ENCODE data around the gene VIPR2. TPM values are rescaled to one million over a fixed set of nuclear protein-coding genes. Genes with fewer than 3 reads are reported as not detected.
A peak's percentile ranks its signal among the peaks of the same experiment; 100 is the strongest.
"Not testable (repeated sequence)": the region's sequence is repeated elsewhere in the genome, so short reads cannot be mapped to it uniquely, and the experiment has no call there.

VIPR2 gene
- total RNA-seq, 4 donors from 2014 or later: 0.53 to 2.5 (median 1.8) TPM

DNA sequence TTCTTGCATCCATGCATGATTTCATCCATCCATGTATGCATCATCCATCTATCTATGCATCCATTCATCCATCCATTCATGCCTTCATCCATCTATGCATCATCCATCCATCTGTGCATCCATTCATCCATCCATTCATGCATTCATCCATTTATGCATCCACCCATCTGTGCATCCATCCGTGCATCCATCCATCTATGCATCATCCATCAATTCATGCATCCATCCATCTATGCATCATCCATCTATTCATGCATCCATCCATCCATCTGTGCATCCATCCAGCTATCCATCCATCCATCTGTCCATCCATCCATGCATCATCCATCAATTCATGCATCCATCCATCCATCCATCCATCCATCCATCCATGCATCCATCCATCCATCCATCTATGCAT lies 157.0 kb downstream of the VIPR2 start:
- TF ChIP-seq, protein P1, sequence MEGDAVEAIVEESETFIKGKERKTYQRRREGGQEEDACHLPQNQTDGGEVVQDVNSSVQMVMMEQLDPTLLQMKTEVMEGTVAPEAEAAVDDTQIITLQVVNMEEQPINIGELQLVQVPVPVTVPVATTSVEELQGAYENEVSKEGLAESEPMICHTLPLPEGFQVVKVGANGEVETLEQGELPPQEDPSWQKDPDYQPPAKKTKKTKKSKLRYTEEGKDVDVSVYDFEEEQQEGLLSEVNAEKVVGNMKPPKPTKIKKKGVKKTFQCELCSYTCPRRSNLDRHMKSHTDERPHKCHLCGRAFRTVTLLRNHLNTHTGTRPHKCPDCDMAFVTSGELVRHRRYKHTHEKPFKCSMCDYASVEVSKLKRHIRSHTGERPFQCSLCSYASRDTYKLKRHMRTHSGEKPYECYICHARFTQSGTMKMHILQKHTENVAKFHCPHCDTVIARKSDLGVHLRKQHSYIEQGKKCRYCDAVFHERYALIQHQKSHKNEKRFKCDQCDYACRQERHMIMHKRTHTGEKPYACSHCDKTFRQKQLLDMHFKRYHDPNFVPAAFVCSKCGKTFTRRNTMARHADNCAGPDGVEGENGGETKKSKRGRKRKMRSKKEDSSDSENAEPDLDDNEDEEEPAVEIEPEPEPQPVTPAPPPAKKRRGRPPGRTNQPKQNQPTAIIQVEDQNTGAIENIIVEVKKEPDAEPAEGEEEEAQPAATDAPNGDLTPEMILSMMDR (IDR thresholded peaks at IDR 0.05): no peak
- TF ChIP-seq POLR2A (IDR thresholded peaks at IDR 0.05): no peak
- H3K4me1 ChIP-seq: no peaks in the 10 kb centered on the region
- H3K36me3 ChIP-seq: no peaks in the 10 kb centered on the region
- no peak for DNase-seq
- no peak overlapping the region for H3K4me3 ChIP-seq
- H3K9me3 ChIP-seq: peaks cover 0 to 6% (median 1%) of the 10 kb centered on the region in 4 donors
- no peak overlapping the region for H3K27ac ChIP-seq
- H3K27me3 ChIP-seq: no peaks in the 10 kb centered on the region

DNA sequence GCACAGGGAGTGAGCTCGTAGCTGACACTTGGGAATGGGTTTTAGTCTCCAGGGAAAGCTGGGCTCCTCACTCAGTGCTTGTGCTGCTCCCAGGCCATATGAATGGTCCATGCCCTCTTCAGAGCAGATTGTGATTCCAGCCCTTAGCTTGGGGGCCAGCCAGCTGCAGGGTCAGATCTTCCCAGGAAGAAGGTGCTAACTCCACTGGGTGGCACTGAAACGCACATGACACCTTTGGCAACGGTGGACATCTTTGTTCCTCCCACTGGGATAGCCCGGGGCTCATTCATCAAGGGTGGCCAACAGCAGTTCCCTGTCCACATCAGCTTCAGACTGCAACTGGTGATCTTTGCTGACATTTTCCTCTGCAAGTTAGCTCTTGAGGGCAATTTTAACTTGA lies 159.1 kb downstream of the VIPR2 start:
- Histone ChIP-seq H3K27ac (no peak overlapping the region), H3K9me3 (peaks cover 0 to 25% (median 8%) of the 10 kb centered on the region in 4 donors), H3K27me3 (no peaks in the 10 kb centered on the region), H3K4me1 (no peaks in the 10 kb centered on the region), H3K4me3 (no peak overlapping the region), H3K36me3 (no peaks in the 10 kb centered on the region)
- no peak for TF ChIP-seq POLR2A (IDR thresholded peaks at IDR 0.05)
- TF ChIP-seq, protein P1 (IDR thresholded peaks at IDR 0.05): no peak
- DNase-seq: no peak

DNA sequence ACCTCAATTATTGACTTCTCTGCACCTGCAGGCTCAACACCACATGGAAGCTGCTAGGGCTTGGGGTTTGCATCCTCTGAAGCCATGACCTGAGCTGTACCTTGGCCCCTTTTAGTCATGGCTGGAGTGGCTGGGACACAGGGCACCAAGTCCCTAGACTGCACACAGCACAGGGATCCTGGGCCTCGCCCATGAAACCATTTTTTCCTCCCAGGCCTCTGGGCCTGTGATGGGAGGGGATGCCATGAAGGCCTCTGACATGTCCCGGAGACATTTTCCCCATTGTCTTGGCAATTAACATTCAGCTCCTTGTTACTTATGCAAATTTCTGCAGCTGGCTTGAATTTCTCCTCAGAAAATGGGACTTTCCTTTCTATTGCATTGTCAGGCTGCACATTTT lies 160.7 kb downstream of the VIPR2 start:
- H3K27me3 ChIP-seq, H3K36me3 ChIP-seq, H3K4me3 ChIP-seq, H3K4me1 ChIP-seq, DNase-seq, H3K27ac ChIP-seq: not testable (repeated sequence)
- H3K9me3 ChIP-seq: peaks cover 0 to 26% (median 8%) of the 10 kb centered on the region in 4 donors

DNA sequence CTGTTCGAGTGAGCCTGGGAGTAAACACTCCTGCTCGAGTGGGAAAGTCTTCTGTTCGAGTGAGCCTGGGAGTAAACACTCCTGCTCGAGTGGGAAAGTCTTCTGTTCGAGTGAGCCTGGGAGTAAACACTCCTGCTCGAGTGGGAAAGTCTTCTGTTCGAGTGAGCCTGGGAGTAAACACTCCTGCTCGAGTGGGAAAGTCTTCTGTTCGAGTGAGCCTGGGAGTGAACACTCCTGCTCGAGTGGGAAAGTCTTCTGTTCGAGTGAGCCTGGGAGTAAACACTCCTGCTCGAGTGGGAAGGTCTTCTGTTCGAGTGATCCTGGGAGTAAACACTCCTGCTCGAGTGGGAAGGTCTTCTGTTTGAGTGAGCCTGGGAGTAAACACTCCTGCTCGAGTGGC lies 162.6 kb downstream of the VIPR2 start:
- H3K9me3 ChIP-seq: peaks cover 0 to 26% (median 8%) of the 10 kb centered on the region in 4 donors
- H3K27me3 ChIP-seq, H3K27ac ChIP-seq, H3K4me3 ChIP-seq, H3K36me3 ChIP-seq, H3K4me1 ChIP-seq, DNase-seq: not testable (repeated sequence)

DNA sequence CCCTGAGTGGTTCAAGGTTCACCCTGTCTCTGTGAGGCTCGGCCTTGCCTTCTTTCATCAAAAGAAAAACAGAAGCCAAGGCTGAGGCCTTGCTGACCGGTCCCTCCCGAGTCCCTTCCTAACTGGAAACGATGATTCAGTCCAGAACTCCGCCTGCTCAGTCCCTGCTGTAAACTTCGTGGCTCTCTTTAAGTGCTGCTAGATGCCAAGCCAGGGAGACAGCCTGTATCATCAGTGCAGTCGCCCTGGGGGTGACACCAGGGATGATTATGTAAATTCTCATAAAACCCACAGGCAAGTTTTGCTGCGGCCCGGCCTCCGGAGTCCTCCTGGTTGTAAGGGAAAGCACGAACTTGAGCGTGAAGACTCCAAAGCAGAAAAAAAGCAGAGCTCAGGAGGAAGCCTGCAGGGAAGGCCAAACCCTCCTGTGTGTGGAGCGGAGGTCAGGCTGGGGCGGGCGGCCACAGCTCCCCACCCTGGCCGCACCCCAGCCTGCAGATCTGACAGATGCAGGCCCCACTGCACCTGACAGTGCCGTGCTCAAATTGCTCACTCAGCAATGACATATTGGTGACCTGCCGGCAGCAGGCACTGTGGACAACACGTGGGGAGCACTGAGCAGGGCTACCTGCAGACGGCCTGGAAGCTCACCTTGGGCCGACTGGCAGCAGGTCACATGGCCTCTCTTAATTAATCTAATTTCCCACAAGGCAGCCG lies 164.9 kb downstream of the VIPR2 start:
- TF ChIP-seq POLR2A (IDR thresholded peaks at IDR 0.05): no peak
- TF ChIP-seq, protein P1 (IDR thresholded peaks at IDR 0.05): no peak
- Histone ChIP-seq H3K4me3 (no peak overlapping the region), H3K4me1 (peaks cover 0 to 9% (median 3%) of the 10 kb centered on the region in 4 donors), H3K27ac (peak overlapping the region in 3 of 4 donors; percentile 6 to 42 (median 10)), H3K27me3 (no peaks in the 10 kb centered on the region), H3K36me3 (no peaks in the 10 kb centered on the region), H3K9me3 (peaks cover 0 to 26% (median 8%) of the 10 kb centered on the region in 4 donors)
- peak in 1 of 3 donors; percentile 43 for DNase-seq

DNA sequence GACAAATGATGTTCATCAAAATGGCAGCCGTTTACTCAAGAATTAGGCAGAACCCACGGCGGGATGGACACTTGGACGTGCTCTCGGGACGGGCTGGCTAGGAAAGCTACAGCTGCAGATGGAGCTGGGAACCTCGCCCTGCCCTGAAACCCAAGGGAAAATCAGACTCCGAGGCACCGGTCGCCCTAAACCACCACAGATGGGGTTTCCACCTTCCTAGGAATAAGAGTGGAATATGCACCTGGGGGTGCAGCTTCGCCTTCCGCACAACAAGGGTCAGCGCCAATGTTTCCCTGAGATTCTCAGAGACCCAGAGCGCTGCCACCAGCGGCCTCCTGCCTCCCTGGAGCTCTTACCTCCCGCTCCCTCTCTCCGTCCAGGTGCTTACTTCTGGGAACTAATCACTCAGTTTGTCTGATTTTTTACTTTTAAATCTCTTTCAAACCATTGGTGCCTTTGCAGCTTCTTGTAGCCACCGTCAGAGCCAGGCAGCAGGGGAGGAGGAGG lies 165.6 kb downstream of the VIPR2 start:
- no peak overlapping the region for H3K4me3 ChIP-seq
- H3K9me3 ChIP-seq: peaks cover 0 to 24% (median 8%) of the 10 kb centered on the region in 4 donors
- no peaks in the 10 kb centered on the region for H3K36me3 ChIP-seq
- H3K27me3 ChIP-seq: no peaks in the 10 kb centered on the region
- H3K4me1 ChIP-seq: peaks cover 0 to 9% (median 3%) of the 10 kb centered on the region in 4 donors
- peak in 1 of 3 donors; percentile 45 for DNase-seq
- TF ChIP-seq POLR2A (IDR thresholded peaks at IDR 0.05): no peak
- TF ChIP-seq, protein P1 (IDR thresholded peaks at IDR 0.05): no peak
- H3K27ac ChIP-seq: peak overlapping the region in 2 of 4 donors; percentile 10 to 42
